Measurements from ENCODE around the gene NUDT6. TPM values are rescaled to one million over a fixed set of nuclear protein-coding genes. Genes with fewer than 3 reads are reported as not detected.

Gene NUDT6
- polyA plus RNA-seq, 1 of the 3 experiments (the other 2 are of a cell fraction), result 10.1 TPM

DNA sequence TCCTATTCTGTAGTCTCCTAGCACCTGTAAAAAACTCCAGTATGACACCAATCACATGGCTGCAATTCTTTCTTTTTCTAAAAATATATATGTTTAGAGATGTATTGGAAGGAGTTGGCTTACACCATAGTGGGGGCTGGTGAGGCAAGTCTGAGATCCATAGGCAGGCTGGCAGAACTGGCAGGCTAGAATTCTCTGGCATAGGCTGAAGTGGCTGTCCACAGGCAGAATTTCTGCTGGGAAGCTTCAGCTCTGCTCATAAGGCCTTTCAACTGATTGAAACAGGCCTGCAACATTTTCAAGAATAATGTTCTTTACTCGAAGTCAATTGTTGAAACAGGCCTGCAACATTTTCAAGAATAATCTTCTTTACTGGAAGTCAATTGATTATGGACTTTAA lies 58.8 kb downstream of the NUDT6 start:
- peak; percentile 10 for DNase-seq
- H3K4me2 ChIP-seq, result no peak overlapping the region
- H3K36me3 ChIP-seq (replicated peaks in 1 of 2; ENCODE audit: control insufficient read depth in 1 of 2, insufficient read depth in 2 of 2, low read length in 1 of 2), result peaks cover 0 to 26% of the 10 kb centered on the region in 2 experiments
- H3K9ac ChIP-seq, result no peak overlapping the region
- H3K9me2 ChIP-seq, result no peaks in the 10 kb centered on the region
- H3K4me1 ChIP-seq (ENCODE audit: control insufficient read depth in 1 of 2, insufficient read depth in 2 of 2, low read depth in 1 of 2, low read length in 1 of 2), result peaks cover 0 to 8% of the 10 kb centered on the region in 2 experiments; a peak in 2 of 4 replicates
- TF ChIP-seq CHD2 (IDR thresholded peaks at IDR 0.05; ENCODE audit: low read length, partially characterized antibody), result no peak
- no peak for TF ChIP-seq POLR2AphosphoS5 (IDR thresholded peaks at IDR 0.05; ENCODE audit: low read depth, low read length)
- no peak for TF ChIP-seq JUND (IDR thresholded peaks at IDR 0.05)
- TF ChIP-seq, protein P1, sequence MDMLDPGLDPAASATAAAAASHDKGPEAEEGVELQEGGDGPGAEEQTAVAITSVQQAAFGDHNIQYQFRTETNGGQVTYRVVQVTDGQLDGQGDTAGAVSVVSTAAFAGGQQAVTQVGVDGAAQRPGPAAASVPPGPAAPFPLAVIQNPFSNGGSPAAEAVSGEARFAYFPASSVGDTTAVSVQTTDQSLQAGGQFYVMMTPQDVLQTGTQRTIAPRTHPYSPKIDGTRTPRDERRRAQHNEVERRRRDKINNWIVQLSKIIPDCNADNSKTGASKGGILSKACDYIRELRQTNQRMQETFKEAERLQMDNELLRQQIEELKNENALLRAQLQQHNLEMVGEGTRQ (IDR thresholded peaks at IDR 0.05; ENCODE audit: borderline replicate concordance, low read depth, low read length), result no peak
- TF ChIP-seq, protein P2, sequence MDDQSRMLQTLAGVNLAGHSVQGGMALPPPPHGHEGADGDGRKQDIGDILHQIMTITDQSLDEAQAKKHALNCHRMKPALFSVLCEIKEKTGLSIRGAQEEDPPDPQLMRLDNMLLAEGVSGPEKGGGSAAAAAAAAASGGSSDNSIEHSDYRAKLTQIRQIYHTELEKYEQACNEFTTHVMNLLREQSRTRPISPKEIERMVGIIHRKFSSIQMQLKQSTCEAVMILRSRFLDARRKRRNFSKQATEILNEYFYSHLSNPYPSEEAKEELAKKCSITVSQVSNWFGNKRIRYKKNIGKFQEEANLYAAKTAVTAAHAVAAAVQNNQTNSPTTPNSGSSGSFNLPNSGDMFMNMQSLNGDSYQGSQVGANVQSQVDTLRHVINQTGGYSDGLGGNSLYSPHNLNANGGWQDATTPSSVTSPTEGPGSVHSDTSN (IDR thresholded peaks at IDR 0.05), result no peak
- TF ChIP-seq, protein P3, sequence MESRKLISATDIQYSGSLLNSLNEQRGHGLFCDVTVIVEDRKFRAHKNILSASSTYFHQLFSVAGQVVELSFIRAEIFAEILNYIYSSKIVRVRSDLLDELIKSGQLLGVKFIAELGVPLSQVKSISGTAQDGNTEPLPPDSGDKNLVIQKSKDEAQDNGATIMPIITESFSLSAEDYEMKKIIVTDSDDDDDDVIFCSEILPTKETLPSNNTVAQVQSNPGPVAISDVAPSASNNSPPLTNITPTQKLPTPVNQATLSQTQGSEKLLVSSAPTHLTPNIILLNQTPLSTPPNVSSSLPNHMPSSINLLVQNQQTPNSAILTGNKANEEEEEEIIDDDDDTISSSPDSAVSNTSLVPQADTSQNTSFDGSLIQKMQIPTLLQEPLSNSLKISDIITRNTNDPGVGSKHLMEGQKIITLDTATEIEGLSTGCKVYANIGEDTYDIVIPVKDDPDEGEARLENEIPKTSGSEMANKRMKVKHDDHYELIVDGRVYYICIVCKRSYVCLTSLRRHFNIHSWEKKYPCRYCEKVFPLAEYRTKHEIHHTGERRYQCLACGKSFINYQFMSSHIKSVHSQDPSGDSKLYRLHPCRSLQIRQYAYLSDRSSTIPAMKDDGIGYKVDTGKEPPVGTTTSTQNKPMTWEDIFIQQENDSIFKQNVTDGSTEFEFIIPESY (IDR thresholded peaks at IDR 0.05; ENCODE audit: borderline replicate concordance, low read depth), result no peak
- no peak for TF ChIP-seq GATA2 (CRISPR knock-in tag; IDR thresholded peaks at IDR 0.05)
- TF ChIP-seq, protein P4, sequence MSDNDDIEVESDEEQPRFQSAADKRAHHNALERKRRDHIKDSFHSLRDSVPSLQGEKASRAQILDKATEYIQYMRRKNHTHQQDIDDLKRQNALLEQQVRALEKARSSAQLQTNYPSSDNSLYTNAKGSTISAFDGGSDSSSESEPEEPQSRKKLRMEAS (IDR thresholded peaks at IDR 0.05; ENCODE audit: low read depth), result no peak
- TF ChIP-seq, protein P5, sequence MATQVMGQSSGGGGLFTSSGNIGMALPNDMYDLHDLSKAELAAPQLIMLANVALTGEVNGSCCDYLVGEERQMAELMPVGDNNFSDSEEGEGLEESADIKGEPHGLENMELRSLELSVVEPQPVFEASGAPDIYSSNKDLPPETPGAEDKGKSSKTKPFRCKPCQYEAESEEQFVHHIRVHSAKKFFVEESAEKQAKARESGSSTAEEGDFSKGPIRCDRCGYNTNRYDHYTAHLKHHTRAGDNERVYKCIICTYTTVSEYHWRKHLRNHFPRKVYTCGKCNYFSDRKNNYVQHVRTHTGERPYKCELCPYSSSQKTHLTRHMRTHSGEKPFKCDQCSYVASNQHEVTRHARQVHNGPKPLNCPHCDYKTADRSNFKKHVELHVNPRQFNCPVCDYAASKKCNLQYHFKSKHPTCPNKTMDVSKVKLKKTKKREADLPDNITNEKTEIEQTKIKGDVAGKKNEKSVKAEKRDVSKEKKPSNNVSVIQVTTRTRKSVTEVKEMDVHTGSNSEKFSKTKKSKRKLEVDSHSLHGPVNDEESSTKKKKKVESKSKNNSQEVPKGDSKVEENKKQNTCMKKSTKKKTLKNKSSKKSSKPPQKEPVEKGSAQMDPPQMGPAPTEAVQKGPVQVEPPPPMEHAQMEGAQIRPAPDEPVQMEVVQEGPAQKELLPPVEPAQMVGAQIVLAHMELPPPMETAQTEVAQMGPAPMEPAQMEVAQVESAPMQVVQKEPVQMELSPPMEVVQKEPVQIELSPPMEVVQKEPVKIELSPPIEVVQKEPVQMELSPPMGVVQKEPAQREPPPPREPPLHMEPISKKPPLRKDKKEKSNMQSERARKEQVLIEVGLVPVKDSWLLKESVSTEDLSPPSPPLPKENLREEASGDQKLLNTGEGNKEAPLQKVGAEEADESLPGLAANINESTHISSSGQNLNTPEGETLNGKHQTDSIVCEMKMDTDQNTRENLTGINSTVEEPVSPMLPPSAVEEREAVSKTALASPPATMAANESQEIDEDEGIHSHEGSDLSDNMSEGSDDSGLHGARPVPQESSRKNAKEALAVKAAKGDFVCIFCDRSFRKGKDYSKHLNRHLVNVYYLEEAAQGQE (IDR thresholded peaks at IDR 0.05; ENCODE audit: low read depth, low read length), result no peak
- peaks cover 45% of the 10 kb centered on the region for H4K20me1 ChIP-seq (ENCODE audit: insufficient read depth)
- 24% methylated on average over 1 of the region's 1 CpG for WGBS (ENCODE audit: low lambda C conversion rate)
- no peaks in the 10 kb centered on the region for H3F3A ChIP-seq (replicated peaks; ENCODE audit: insufficient read depth)
- peaks cover 100% of the 10 kb centered on the region for H3K79me2 ChIP-seq (ENCODE audit: insufficient read depth)
- ChIA-PET POLR2A (no interaction called here), CTCF (interaction anchor here (0.6 to 1.2 kb wide), 4 partner anchors 9 to 805 kb away, joined by 3 to 4 read pairs (median 3); no protein-coding TSS in a partner anchor)
- no peaks in the 10 kb centered on the region for H3K9me3 ChIP-seq
- H3K27me3 ChIP-seq (ENCODE audit: insufficient read depth), result no peaks in the 10 kb centered on the region
- H2AFZ ChIP-seq (ENCODE audit: low read depth), result no peak overlapping the region
- H3K4me3 ChIP-seq (ENCODE audit: low read depth in 2 of 2, low read length in 1 of 2), result no peak overlapping the region
- H3K27ac ChIP-seq (ENCODE audit: low read depth in 2 of 2, low read length in 1 of 2), result peak overlapping the region; percentile 5 to 18; a peak in 1 of 4 replicates

Measured in SK-N-SH (cell line).